Activated T-helper 2 cell treated with anti-CD3 and anti-CD28 coated beads, Interferon-gamma antibody, Interleukin-2, Interleukin-4, amounts not matched to agents 10 μg/mL and 5 μg/mL and 100 μg/mL, durations not matched to agents 14 hours and 24 hours and 36 hours (primary cell): ENCODE data around the gene PDE11A. TPM values are rescaled to one million over a fixed set of nuclear protein-coding genes. Genes with fewer than 3 reads are reported as not detected.

Experiments
- DNase-seq: peaks from one replicate; pipeline ENCODE4 v3.0.0; 2021; ENCODE audit warnings: low spot score
- H3K27ac Mint-ChIP-seq: one replicate; pipeline ENCODE4 v1.8.0; 2021; ENCODE audit warnings: mixed read lengths
- H3K27me3 Mint-ChIP-seq: one replicate; pipeline ENCODE4 v1.8.0; 2021; ENCODE audit warnings: low read depth, mixed read lengths
- H3K36me3 Mint-ChIP-seq: one replicate; pipeline ENCODE4 v1.8.0; 2021; ENCODE audit warnings: low read depth, mixed read lengths
- H3K4me1 Mint-ChIP-seq: one replicate; pipeline ENCODE4 v1.8.0; 2021; ENCODE audit warnings: low read depth, mixed read lengths
- H3K4me3 Mint-ChIP-seq: one replicate; pipeline ENCODE4 v1.8.0; 2021; ENCODE audit warnings: low read depth, mild to moderate bottlenecking, moderate library complexity, mixed read lengths
- H3K9me3 Mint-ChIP-seq: one replicate; pipeline ENCODE4 v1.8.0; 2021; ENCODE audit warnings: mixed read lengths
- intact Hi-C: fragments of 100-400 bp; cut with micrococcal nuclease; formaldehyde crosslinking; loops from one replicate; pipeline ENCODE4 v1.15.1; 2023
- total RNA-seq: library from RNA; stranded (reverse); gene quantifications from 2 replicates; pipeline ENCODE4 v1.2.3, GENCODE V29; 2022

Gene PDE11A
- total RNA-seq, 1 donor from 2014 or later: not detected

DNA sequence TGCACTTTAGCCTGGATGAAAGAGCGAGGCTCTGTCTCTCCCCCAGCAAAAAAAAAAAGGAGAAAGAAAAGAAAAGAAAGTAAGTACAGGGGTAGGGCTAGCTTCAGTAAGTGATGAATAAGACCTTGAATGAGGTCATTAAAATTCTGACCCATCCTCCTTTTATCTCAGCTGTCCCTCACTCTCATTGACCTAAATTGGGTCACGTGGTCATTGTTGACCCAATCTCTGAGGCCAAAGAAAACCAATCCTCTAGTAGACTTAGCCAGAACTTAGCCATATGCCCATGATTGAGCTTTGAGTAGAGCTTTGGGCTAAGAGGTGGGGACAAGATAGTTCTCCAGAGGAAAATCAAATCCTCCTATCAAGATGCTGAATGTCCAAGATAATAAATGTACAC lies 149.3 kb downstream of the PDE11A start:
- no peak overlapping the region for H3K27ac Mint-ChIP-seq
- intact Hi-C loops: no loop called here

GRCh38 chr2:177921726-177922125 lies 150.9 kb downstream of the PDE11A start:
- Mint-ChIP-seq H3K27ac (no peak overlapping the region), H3K36me3 (no peaks in the 10 kb centered on the region), H3K4me3 (no peak overlapping the region), H3K27me3 (peaks cover 3% of the 10 kb centered on the region), H3K9me3 (no peaks in the 10 kb centered on the region), H3K4me1 (no peaks in the 10 kb centered on the region)
- intact Hi-C loops: no loop called here
- no peak for DNase-seq

More for the DNA sequence above, 149.3 kb downstream of the PDE11A start:
- H3K4me3 Mint-ChIP-seq: no peak overlapping the region
- no peaks in the 10 kb centered on the region for H3K4me1 Mint-ChIP-seq
- peaks cover 3% of the 10 kb centered on the region for H3K27me3 Mint-ChIP-seq
- H3K36me3 Mint-ChIP-seq: no peaks in the 10 kb centered on the region
- DNase-seq: no peak
- H3K9me3 Mint-ChIP-seq: no peaks in the 10 kb centered on the region

DNA sequence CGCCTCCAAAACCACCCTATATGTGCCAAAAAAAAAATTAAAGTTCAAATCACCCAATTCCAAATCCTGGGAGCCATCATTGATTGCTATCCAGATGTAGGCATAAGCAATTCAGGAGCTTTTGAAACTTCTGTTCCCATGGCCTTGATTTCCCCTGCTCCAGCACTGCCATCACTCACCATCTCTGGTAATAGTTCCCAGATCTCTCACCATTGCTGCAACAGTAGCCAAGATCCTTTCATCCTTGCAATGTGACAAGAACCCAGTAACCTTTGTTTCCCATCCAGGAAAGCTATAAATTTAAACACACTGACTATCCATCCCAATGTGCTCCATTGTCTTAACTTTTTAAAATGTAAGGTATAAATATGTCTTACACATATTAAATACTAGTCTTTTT lies 155.4 kb downstream of the PDE11A start:
- Mint-ChIP-seq H3K36me3 (no peaks in the 10 kb centered on the region), H3K9me3 (no peaks in the 10 kb centered on the region), H3K27ac (no peak overlapping the region), H3K27me3 (peaks cover 2% of the 10 kb centered on the region), H3K4me1 (no peaks in the 10 kb centered on the region), H3K4me3 (no peak overlapping the region)
- no peak for DNase-seq
- intact Hi-C loops: no loop called here

DNA sequence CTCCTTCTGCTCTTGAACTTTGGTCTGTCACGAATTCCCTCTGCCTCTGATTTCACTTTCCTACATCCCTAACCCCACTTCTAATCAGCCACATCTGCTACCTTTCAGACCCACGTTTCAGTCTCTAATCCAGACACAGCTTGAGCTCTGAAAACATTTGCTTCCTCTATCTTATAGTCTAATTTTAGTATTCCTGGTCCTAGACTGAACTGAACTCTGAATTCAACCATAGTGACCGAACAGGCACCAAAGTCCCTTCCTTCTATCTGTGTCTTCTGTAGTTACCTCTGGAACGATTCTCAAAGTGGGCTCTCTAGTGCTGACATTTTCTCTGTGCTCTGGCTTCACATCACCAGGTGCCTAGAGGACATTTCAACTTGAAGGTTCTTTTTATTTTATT lies 156.2 kb downstream of the PDE11A start:
- H3K4me1 Mint-ChIP-seq: no peaks in the 10 kb centered on the region
- peaks cover 2% of the 10 kb centered on the region for H3K27me3 Mint-ChIP-seq
- no peak overlapping the region for H3K4me3 Mint-ChIP-seq
- no peak overlapping the region for H3K27ac Mint-ChIP-seq
- H3K36me3 Mint-ChIP-seq: no peaks in the 10 kb centered on the region
- intact Hi-C loops: no loop called here
- no peak for DNase-seq
- no peaks in the 10 kb centered on the region for H3K9me3 Mint-ChIP-seq

DNA sequence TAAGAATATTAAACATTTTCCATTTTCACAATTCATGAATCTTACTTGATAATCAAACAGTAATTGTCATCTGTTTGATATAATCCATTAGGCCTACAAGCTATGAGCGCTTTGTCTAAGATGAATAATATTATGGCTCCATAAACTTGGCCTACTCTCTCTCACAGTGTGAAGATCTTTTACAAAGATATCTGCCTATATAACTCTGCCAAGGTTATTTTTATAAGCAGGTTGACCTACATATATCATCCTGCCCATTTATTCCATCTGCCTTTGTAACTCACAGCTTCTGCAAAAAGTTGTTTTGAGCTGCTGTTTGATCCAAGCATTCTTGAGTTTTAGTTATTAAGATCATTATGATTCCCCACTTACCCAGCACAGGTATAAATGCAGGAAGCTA lies 158.3 kb downstream of the PDE11A start:
- Mint-ChIP-seq H3K4me1 (no peaks in the 10 kb centered on the region), H3K27me3 (peaks cover 2% of the 10 kb centered on the region), H3K36me3 (no peaks in the 10 kb centered on the region), H3K27ac (no peak overlapping the region), H3K9me3 (no peaks in the 10 kb centered on the region), H3K4me3 (no peak overlapping the region)
- no peak for DNase-seq
- intact Hi-C loops: no loop called here

- peaks cover 12% of the 10 kb centered on the region for H3K4me1 Mint-ChIP-seq
- no peak overlapping the region for H3K4me3 Mint-ChIP-seq
- H3K27ac Mint-ChIP-seq: no peak overlapping the region
- no peaks in the 10 kb centered on the region for H3K9me3 Mint-ChIP-seq
- H3K27me3 Mint-ChIP-seq: peaks cover 3% of the 10 kb centered on the region
- intact Hi-C loops: no loop called here
- DNase-seq: no peak
- H3K36me3 Mint-ChIP-seq: no peaks in the 10 kb centered on the region
Observed at GRCh38 chr2:177909962-177910361, 162.6 kb downstream of the PDE11A start.

GRCh38 chr2:177908824-177909223 lies 163.8 kb downstream of the PDE11A start:
- Mint-ChIP-seq H3K4me3 (no peak overlapping the region), H3K27ac (no peak overlapping the region), H3K27me3 (peaks cover 3% of the 10 kb centered on the region), H3K36me3 (no peaks in the 10 kb centered on the region), H3K9me3 (no peaks in the 10 kb centered on the region), H3K4me1 (peaks cover 12% of the 10 kb centered on the region)
- intact Hi-C loops: no loop called here
- no peak for DNase-seq

DNA sequence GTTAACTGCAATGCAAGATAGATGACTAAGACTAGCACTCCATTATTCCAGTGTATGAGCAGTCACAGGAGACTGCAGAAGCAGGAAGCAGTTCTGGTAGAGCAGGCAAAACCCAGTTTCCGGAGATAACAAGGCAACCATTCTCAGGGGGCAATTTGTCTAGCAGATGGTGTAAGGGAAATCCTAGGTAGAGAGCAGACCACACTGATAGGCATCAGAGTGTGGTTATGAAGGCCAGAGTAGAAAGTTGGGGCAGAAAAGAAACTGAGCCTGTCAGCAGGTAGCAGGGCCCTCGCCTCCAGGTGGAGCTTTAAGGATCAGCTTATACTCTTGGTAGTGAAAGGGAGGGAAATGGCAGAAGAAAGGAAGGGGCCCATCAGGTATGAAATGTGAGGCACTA lies 164.4 kb downstream of the PDE11A start:
- Mint-ChIP-seq H3K4me3 (no peak overlapping the region), H3K27ac (no peak overlapping the region), H3K4me1 (peaks cover 12% of the 10 kb centered on the region), H3K9me3 (no peaks in the 10 kb centered on the region), H3K27me3 (peaks cover 6% of the 10 kb centered on the region), H3K36me3 (no peaks in the 10 kb centered on the region)
- intact Hi-C loops: no loop called here
- no peak for DNase-seq

- H3K36me3 Mint-ChIP-seq: no peaks in the 10 kb centered on the region
- peak; percentile 58 for DNase-seq
- intact Hi-C loops: no loop called here
- no peak overlapping the region for H3K4me3 Mint-ChIP-seq
- H3K27me3 Mint-ChIP-seq: peaks cover 6% of the 10 kb centered on the region
- H3K9me3 Mint-ChIP-seq: no peaks in the 10 kb centered on the region
- H3K27ac Mint-ChIP-seq: no peak overlapping the region
- peaks cover 12% of the 10 kb centered on the region for H3K4me1 Mint-ChIP-seq
Observed at GRCh38 chr2:177906041-177906718, 166.4 kb downstream of the PDE11A start.

GRCh38 chr2:177905640-177906039 lies 166.9 kb downstream of the PDE11A start:
- H3K36me3 Mint-ChIP-seq: no peaks in the 10 kb centered on the region
- H3K27me3 Mint-ChIP-seq: peaks cover 6% of the 10 kb centered on the region
- peaks cover 12% of the 10 kb centered on the region for H3K4me1 Mint-ChIP-seq
- no peak overlapping the region for H3K4me3 Mint-ChIP-seq
- H3K9me3 Mint-ChIP-seq: no peaks in the 10 kb centered on the region
- no peak for DNase-seq
- intact Hi-C loops: no loop called here
- no peak overlapping the region for H3K27ac Mint-ChIP-seq

GRCh38 chr2:177902395-177903163 lies 170.0 kb downstream of the PDE11A start:
- peaks cover 6% of the 10 kb centered on the region for H3K4me1 Mint-ChIP-seq
- H3K4me3 Mint-ChIP-seq: no peak overlapping the region

GRCh38 chr2:177900082-177900481 lies 172.5 kb downstream of the PDE11A start:
- no peak for DNase-seq
- intact Hi-C loops: no loop called here
- no peaks in the 10 kb centered on the region for H3K4me1 Mint-ChIP-seq
- H3K9me3 Mint-ChIP-seq: no peaks in the 10 kb centered on the region
- H3K27ac Mint-ChIP-seq: no peak overlapping the region
- no peak overlapping the region for H3K4me3 Mint-ChIP-seq
- no peaks in the 10 kb centered on the region for H3K36me3 Mint-ChIP-seq
- H3K27me3 Mint-ChIP-seq: peaks cover 3% of the 10 kb centered on the region

More at GRCh38 chr2:177902395-177903163, 170.0 kb downstream of the PDE11A start:
- H3K36me3 Mint-ChIP-seq: no peaks in the 10 kb centered on the region
- no peak overlapping the region for H3K27ac Mint-ChIP-seq
- H3K9me3 Mint-ChIP-seq: no peaks in the 10 kb centered on the region
- peaks cover 6% of the 10 kb centered on the region for H3K27me3 Mint-ChIP-seq
- no peak for DNase-seq
- intact Hi-C loops: no loop called here

GRCh38 chr2:177897278-177897677 lies 175.3 kb downstream of the PDE11A start:
- Mint-ChIP-seq H3K4me3 (no peak overlapping the region), H3K9me3 (no peaks in the 10 kb centered on the region), H3K4me1 (no peaks in the 10 kb centered on the region), H3K27ac (no peak overlapping the region), H3K36me3 (no peaks in the 10 kb centered on the region), H3K27me3 (peaks cover 2% of the 10 kb centered on the region)
- no peak for DNase-seq
- intact Hi-C loops: no loop called here
